Activated CD4-positive, alpha-beta T cell treated with anti-CD3 and anti-CD28 coated beads, Interleukin-2, amount 10 ng/mL, durations not matched to agents 7 days and 5 days (primary cell): ENCODE results near the gene TNFAIP6. TPM values are rescaled to one million over a fixed set of nuclear protein-coding genes. Genes with fewer than 3 reads are reported as not detected.

Source experiments
- CTCF ChIA-PET: fragments of 350-600 bp; sonication (Branson Sonifier 250); formaldehyde crosslinking; loops from one replicate; lab custom pipeline; 2021; ENCODE audit warnings: antibody characterized with exemption; lab: Charles Lee
- POLR2A ChIA-PET: fragments of 350-600 bp; sonication (Branson Sonifier 250); formaldehyde crosslinking; loops from one replicate; lab custom pipeline; 2021; ENCODE audit warnings: antibody characterized with exemption; lab: Charles Lee
- DNase-seq: peaks from one replicate; pipeline ENCODE4 v3.0.0-alpha.2; 2020
- H3K27ac Mint-ChIP-seq: one replicate; pipeline ENCODE4 v1.8.0; 2021; ENCODE audit warnings: mild to moderate bottlenecking, moderate library complexity, mixed read lengths
- H3K27me3 Mint-ChIP-seq: one replicate; pipeline ENCODE4 v1.8.0; 2021; ENCODE audit warnings: mixed read lengths
- H3K36me3 Mint-ChIP-seq: one replicate; pipeline ENCODE4 v1.8.0; 2021; ENCODE audit warnings: low read depth, mixed read lengths
- H3K4me1 Mint-ChIP-seq: one replicate; pipeline ENCODE4 v1.8.0; 2021; ENCODE audit warnings: mixed read lengths
- H3K4me3 Mint-ChIP-seq: one replicate; pipeline ENCODE4 v1.8.0; 2021; ENCODE audit warnings: mild to moderate bottlenecking, moderate library complexity, mixed read lengths
- H3K9me3 Mint-ChIP-seq: one replicate; pipeline ENCODE4 v1.8.0; 2021; ENCODE audit warnings: mixed read lengths
- total RNA-seq, 2 experiments: library from RNA; stranded (reverse); gene quantifications; one replicate each; pipeline ENCODE4 v1.2.3, GENCODE V29; 2021

The TNFAIP6 gene
- total RNA-seq, 2 experiments from 2014 or later = not detected

DNA sequence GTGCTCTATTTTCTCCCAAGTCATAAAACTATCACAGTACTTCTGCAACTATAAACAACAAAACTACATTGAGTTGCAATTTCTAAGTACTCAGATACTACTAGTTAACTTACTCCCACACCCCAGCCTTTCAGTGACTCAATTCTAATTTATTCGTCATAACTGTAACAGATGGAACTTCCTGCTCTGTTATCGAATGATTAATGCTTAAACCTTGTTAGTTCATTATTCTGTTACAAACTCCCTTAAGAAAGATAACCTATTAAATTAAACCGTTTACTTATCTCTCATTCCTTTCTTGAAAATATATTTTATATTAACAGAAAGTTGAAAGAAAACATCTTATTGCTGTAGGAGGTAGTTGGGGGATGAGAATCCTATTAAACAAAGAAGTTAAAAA lies 17.0 kb downstream of the TNFAIP6 start:
- no peaks in the 10 kb centered on the region for H3K9me3 Mint-ChIP-seq
- ChIA-PET CTCF (no interaction called here), POLR2A (no interaction called here)
- H3K4me1 Mint-ChIP-seq = peaks cover 9% of the 10 kb centered on the region
- H3K27ac Mint-ChIP-seq = no peak overlapping the region
- no peaks in the 10 kb centered on the region for H3K27me3 Mint-ChIP-seq
- H3K4me3 Mint-ChIP-seq = no peak overlapping the region
- H3K36me3 Mint-ChIP-seq = no peaks in the 10 kb centered on the region
- no peak for DNase-seq

DNA sequence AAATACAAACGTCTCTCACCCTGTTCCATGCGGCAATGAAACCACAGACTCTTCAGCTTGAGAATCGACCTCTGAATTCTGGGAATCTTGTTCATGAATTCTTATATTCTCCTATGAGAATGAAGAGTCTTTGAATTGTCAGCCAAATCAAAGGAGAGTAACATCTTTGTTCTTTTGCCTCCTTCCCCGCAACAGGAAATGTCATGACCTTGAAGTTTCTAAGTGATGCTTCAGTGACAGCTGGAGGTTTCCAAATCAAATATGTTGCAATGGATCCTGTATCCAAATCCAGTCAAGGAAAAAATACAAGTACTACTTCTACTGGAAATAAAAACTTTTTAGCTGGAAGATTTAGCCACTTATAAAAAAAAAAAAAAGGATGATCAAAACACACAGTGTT lies 21.8 kb downstream of the TNFAIP6 start:
- H3K36me3 Mint-ChIP-seq = no peaks in the 10 kb centered on the region
- H3K27ac Mint-ChIP-seq = no peak overlapping the region

DNA sequence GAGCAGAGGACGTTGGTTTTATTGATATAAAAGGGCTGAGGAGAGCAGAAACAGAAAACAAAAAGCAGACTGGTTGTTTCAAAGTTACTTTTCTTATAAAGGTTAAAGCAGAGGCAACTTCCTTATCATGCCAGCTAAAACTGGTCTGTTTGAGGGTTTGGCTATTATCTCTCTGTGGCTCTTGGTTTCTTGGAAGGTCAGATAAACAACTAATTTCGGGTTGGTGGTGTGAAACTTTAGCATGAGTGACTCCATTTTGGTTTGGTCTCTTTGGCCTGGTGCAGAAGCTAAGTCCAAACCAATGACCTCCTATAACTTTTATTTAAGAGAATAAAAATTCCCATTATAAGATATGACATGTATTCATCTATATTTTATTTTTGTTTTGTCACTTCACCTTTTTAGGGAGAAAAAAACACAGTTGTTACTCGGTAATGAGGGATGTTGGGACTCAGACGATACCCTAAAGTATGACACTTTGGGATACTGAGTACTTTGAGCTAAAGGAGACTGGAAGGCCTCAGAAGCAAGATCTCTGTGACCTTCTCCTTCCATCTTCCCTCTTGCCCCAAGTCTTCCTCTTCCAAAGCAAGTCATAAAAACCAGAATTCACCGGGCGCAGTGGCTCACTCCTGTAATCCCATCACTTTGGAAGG lies 23.3 kb downstream of the TNFAIP6 start:
- ChIA-PET POLR2A (no interaction called here), CTCF (interaction anchor here (0.6 kb wide), 1 partner anchor 10 kb away, joined by 6 read pairs; no protein-coding TSS in a partner anchor)
- Mint-ChIP-seq H3K27me3 (no peaks in the 10 kb centered on the region), H3K9me3 (no peaks in the 10 kb centered on the region), H3K4me3 (no peak overlapping the region), H3K36me3 (no peaks in the 10 kb centered on the region), H3K4me1 (peaks cover 6% of the 10 kb centered on the region), H3K27ac (no peak overlapping the region)
- no peak for DNase-seq

More for the DNA sequence above, 21.8 kb downstream of the TNFAIP6 start:
- H3K4me1 Mint-ChIP-seq = peaks cover 8% of the 10 kb centered on the region
- CTCF ChIA-PET = interaction anchor here (0.7 kb wide), 1 partner anchor 10 kb away, joined by 3 read pairs; no protein-coding TSS in a partner anchor
- no peaks in the 10 kb centered on the region for H3K9me3 Mint-ChIP-seq
- peak; percentile 7 for DNase-seq
- POLR2A ChIA-PET = no interaction called here
- no peak overlapping the region for H3K4me3 Mint-ChIP-seq
- no peaks in the 10 kb centered on the region for H3K27me3 Mint-ChIP-seq

DNA sequence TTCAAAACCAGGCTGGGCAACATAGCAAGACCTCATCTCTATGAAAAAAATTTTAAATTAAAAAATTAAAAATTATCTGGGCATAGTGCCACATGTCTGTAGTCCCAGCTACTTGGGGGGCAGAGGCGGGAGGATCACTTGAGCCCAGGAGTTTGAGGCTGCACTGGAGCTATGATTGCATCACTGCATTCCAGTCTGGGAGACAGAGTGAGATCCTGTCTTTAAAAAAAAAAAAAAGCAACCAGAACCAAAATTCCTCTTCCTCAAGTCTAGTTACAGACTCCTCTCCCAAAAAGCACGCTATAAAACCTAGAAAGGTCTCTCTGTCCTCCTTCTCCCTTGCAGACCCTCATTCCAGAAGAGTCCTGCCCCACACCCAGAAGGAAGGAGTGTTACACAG lies 23.9 kb downstream of the TNFAIP6 start:
- POLR2A ChIA-PET = no interaction called here
- Mint-ChIP-seq H3K9me3 (no peaks in the 10 kb centered on the region), H3K4me3 (no peak overlapping the region), H3K27me3 (no peaks in the 10 kb centered on the region), H3K4me1 (peaks cover 6% of the 10 kb centered on the region), H3K27ac (no peak overlapping the region), H3K36me3 (no peaks in the 10 kb centered on the region)
- no peak for DNase-seq
- CTCF ChIA-PET = no interaction called here

DNA sequence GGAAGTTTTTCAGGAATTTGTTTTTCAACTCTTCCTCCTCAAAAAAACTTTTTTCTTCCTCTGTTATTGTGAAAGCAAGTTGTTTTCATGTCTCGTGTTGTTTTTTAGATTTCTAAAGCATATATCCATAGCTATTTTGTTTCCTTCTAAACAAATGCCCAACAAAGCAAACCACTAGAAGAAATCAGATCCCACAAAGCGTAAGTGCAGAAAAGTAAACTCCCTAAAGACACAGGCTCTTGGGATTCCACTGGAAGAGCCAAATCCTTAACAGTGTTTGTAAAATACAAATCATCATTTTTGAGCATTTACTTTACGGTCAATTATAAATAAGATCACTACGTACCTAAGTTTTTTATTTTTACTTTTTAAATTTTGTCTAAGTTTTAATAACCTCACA lies 30.6 kb downstream of the TNFAIP6 start:
- Mint-ChIP-seq H3K27me3 (peaks cover 4% of the 10 kb centered on the region), H3K4me1 (peaks cover 3% of the 10 kb centered on the region), H3K4me3 (no peak overlapping the region), H3K9me3 (no peaks in the 10 kb centered on the region), H3K36me3 (no peaks in the 10 kb centered on the region), H3K27ac (no peak overlapping the region)
- no peak for DNase-seq
- ChIA-PET CTCF (no interaction called here), POLR2A (no interaction called here)

DNA sequence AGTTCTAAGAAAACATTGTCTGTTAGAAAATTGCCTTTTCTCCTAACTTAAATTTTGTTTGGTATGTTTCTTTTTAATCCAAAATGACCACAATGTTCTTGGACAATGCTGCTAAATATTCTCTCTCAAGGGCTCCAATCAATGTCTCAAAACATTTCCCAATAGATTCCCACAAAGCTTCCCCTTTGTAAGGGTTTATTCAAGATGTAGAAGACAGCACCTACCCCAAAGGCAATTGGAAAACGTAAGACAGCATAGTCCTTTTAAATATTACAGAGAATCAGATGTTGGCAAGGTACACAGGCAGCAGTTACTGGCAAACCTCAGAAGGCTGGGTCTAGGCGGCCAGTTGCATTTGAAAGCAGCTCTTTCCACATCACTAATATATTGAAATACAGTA lies 34.0 kb downstream of the TNFAIP6 start:
- H3K4me1 Mint-ChIP-seq = peaks cover 3% of the 10 kb centered on the region
- no peak for DNase-seq
- no peak overlapping the region for H3K27ac Mint-ChIP-seq
- no peaks in the 10 kb centered on the region for H3K36me3 Mint-ChIP-seq
- peaks cover 4% of the 10 kb centered on the region for H3K27me3 Mint-ChIP-seq
- ChIA-PET CTCF (no interaction called here), POLR2A (no interaction called here)
- H3K4me3 Mint-ChIP-seq = no peak overlapping the region
- H3K9me3 Mint-ChIP-seq = peaks cover 6% of the 10 kb centered on the region

DNA sequence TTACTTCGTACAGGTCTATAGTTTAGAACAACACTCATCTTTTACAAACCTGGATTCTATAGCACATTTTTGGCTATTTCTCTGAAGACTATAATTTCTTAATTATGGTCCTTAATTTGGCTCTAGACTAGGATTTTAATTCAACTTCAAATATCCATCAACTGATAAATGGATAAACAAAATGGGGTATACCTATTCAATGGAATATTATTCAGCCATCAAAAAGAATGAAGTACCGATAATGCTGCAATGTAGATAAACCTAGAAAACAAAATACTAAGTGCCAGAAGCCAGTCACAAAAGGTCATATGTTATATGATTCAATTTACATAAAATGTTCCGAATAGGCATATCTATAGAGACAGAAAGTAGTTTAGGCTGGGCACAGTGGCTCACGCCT lies 37.1 kb downstream of the TNFAIP6 start:
- Mint-ChIP-seq H3K36me3 (no peaks in the 10 kb centered on the region), H3K27me3 (peaks cover 4% of the 10 kb centered on the region), H3K27ac (no peak overlapping the region), H3K9me3 (peaks cover 6% of the 10 kb centered on the region), H3K4me1 (peaks cover 3% of the 10 kb centered on the region), H3K4me3 (no peak overlapping the region)
- ChIA-PET CTCF (no interaction called here), POLR2A (no interaction called here)
- no peak for DNase-seq

DNA sequence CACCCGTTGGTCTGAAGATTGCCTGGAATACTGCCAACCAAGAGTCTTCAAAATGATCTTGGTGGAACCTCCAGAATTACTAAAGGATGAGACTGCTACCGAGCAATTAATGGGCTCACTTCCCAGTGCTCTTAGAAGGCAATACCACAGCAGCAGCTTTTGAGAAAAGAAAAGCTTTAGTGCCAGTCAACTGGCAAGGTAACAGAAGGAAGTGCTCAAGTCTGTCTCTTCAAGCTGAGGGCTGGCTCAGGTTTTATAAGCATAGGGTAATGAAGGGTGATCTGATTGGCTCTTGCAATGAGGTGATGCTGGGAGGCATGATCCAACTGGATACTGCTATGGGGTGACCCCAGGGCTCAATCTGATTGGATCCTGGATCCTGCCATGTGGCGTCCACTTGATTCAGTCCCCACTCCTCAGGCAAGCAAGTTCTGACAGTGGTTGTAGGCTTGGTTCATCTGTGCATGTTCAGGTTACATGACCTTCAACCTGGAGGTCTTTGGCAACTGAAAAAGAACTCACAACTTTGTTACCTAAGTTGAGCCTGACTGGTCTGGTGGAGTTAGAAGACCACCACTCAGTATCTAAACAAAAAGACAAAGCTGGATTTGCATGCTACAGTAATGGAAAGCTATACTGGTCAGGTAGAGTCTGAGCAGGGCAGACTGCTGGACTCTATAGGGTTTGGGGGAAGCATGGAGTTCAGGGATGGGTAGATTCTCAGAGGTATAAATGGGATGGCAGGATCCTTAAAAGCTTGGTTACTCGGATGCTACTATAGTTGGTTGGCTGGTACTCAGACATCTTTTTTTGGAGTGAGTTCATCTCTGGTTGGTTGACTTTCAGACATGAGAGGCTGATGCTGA lies 38.4 kb downstream of the TNFAIP6 start:
- Mint-ChIP-seq H3K27me3 (peaks cover 4% of the 10 kb centered on the region), H3K27ac (no peak overlapping the region), H3K4me3 (no peak overlapping the region), H3K4me1 (no peaks in the 10 kb centered on the region), H3K36me3 (no peaks in the 10 kb centered on the region), H3K9me3 (peaks cover 6% of the 10 kb centered on the region)
- CTCF ChIA-PET = interaction anchor here (0.5 to 0.7 kb wide), 2 partner anchors 23 to 1320 kb away, joined by 3 read pairs; no protein-coding TSS in a partner anchor
- POLR2A ChIA-PET = no interaction called here
- DNase-seq = no peak

DNA sequence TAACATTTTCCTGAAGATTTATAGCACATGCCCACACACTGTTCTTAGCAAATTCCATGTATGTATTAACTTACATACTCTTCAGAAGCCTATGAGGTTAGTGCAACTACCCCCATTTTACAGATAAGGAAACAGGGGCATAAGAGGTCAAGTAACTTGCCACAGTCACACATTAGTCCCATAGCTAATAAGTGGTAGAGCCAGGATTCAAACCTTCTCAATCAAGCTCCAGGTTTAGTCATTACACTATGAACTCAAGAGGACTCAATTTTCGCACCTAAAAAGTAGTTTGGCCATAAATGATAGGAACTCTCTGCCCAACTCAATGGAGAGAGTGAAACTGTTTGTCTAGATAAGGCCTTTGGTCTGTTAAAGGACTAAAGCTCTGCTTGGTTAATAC lies 42.6 kb downstream of the TNFAIP6 start:
- CTCF ChIA-PET = interaction anchor here (0.6 kb wide), 1 partner anchor 1225 kb away, joined by 3 read pairs; no protein-coding TSS in a partner anchor
- Mint-ChIP-seq H3K4me1 (no peaks in the 10 kb centered on the region), H3K9me3 (peaks cover 2% of the 10 kb centered on the region), H3K4me3 (no peak overlapping the region), H3K27me3 (no peaks in the 10 kb centered on the region), H3K27ac (no peak overlapping the region), H3K36me3 (no peaks in the 10 kb centered on the region)
- POLR2A ChIA-PET = no interaction called here
- DNase-seq = no peak

DNA sequence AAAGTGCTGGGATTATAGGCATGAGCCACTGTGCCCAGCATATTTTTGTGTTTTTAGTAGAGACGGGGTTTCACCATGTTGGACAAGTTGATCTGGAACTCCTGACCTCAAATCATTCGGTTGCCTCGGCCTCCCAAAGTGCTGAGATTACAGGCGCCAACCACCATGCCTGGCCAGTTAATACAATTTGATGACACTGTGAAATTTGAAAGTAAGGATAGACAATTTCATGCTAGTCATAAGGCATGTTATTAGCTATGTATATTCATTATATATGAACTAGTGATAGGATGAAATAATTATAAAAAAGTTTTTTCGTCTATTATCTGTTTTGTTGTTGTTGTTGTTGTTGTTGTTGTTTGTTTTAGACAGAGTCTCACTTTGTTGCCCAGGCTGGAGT lies 43.8 kb downstream of the TNFAIP6 start:
- Mint-ChIP-seq H3K27me3 (no peaks in the 10 kb centered on the region), H3K36me3 (no peaks in the 10 kb centered on the region), H3K9me3 (no peaks in the 10 kb centered on the region), H3K27ac (no peak overlapping the region), H3K4me3 (no peak overlapping the region), H3K4me1 (no peaks in the 10 kb centered on the region)
- ChIA-PET CTCF (no interaction called here), POLR2A (no interaction called here)
- no peak for DNase-seq

DNA sequence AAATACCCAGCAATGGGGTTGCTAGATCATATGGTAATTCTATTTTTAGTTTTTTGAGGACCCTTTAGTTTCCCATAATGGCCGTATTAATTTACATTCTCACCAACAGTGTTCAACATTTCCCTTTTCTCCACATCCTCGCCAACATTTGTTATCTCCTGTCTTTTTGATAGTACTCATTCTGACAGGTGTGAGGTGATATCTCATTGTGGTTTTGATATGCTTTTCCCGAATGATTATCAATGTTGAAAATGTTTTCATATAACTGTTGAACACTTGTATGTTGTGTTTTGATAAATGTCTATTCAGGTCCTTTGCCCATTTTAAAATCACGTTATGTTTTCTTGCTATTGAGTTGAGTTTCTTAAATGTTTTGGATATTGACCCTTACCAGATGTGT lies 46.5 kb downstream of the TNFAIP6 start:
- POLR2A ChIA-PET = interaction anchor here (0.7 kb wide), 1 partner anchor 51 kb away, joined by 4 read pairs; no protein-coding TSS in a partner anchor
- H3K36me3 Mint-ChIP-seq = no peaks in the 10 kb centered on the region
- no peak overlapping the region for H3K27ac Mint-ChIP-seq
- no peaks in the 10 kb centered on the region for H3K9me3 Mint-ChIP-seq
- CTCF ChIA-PET = no interaction called here
- H3K4me1 Mint-ChIP-seq = no peaks in the 10 kb centered on the region
- no peak overlapping the region for H3K4me3 Mint-ChIP-seq
- DNase-seq = no peak
- no peaks in the 10 kb centered on the region for H3K27me3 Mint-ChIP-seq

DNA sequence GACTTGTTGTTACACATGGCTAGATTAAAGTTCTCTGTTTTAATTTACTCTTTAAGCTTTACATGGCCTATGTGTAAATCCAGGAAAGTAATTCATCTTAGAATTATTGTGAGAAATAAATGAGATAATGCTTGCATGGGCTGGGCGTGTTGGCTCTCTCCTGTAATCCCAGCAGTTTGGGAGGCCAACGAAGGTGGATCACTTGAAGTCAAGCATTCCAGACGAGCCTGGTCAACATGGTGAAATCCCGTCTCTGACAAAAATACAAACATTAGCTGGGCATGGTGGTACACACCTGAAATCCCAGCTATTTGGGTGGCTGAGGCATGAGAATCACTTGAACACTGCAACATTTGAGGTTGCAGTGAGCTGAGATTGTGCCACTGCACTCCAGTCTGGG lies 48.0 kb downstream of the TNFAIP6 start:
- no peak overlapping the region for H3K27ac Mint-ChIP-seq
- H3K4me1 Mint-ChIP-seq = peaks cover 5% of the 10 kb centered on the region
- peaks cover under 1% of the 10 kb centered on the region for H3K36me3 Mint-ChIP-seq
- POLR2A ChIA-PET = no interaction called here
- no peak for DNase-seq
- CTCF ChIA-PET = interaction anchor here (0.6 kb wide), 1 partner anchor 10 kb away, joined by 3 read pairs; no protein-coding TSS in a partner anchor
- no peaks in the 10 kb centered on the region for H3K9me3 Mint-ChIP-seq
- no peak overlapping the region for H3K4me3 Mint-ChIP-seq
- H3K27me3 Mint-ChIP-seq = no peaks in the 10 kb centered on the region

DNA sequence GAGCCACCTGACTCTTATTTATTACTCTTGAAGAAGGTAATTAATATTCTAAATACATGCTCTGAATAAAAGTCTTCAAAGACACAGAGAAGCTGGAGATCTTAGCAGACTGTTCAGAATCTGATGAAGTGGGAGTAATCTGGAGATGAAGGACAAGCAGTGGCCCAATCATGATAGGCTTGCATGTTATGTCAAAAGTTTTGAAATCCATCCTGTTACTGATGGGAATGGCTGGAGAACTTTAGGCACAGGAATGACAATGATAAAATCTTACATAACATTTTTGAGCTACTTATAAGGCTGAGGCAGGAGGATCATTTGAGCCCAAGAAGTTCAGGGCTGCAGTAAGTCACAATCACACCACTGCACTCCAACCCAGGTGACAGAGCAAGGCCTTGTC lies 49.9 kb downstream of the TNFAIP6 start:
- no peaks in the 10 kb centered on the region for H3K27me3 Mint-ChIP-seq
- POLR2A ChIA-PET = no interaction called here
- CTCF ChIA-PET = no interaction called here

More for the DNA sequence above, 49.9 kb downstream of the TNFAIP6 start:
- peaks cover 13% of the 10 kb centered on the region for H3K36me3 Mint-ChIP-seq
- no peak overlapping the region for H3K4me3 Mint-ChIP-seq
- H3K9me3 Mint-ChIP-seq = no peaks in the 10 kb centered on the region
- H3K4me1 Mint-ChIP-seq = peaks cover 19% of the 10 kb centered on the region
- no peak for DNase-seq
- no peak overlapping the region for H3K27ac Mint-ChIP-seq
